Measurements from ENCODE around the gene LAP3.

DNA sequence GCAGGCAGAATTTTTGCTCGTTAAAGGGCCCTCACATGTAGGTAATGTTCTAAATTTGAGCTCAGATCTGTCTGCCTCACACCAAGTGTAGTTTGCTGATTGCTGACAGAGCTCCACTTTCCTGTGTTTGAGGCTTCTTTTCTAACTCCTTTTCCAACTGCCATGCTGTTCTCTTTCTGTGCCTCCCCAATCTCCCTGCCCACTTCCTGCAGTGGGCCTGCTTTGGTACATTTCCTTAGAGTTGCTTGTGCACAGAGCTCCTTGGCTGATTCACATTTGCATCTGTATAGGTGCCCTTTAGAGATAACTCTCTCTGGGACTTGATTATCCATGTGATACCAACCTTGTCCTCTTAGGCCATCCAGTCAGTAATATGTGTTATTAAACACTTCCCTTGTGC lies 41.9 kb downstream of the LAP3 start:
- TF ChIP-seq, protein P1, sequence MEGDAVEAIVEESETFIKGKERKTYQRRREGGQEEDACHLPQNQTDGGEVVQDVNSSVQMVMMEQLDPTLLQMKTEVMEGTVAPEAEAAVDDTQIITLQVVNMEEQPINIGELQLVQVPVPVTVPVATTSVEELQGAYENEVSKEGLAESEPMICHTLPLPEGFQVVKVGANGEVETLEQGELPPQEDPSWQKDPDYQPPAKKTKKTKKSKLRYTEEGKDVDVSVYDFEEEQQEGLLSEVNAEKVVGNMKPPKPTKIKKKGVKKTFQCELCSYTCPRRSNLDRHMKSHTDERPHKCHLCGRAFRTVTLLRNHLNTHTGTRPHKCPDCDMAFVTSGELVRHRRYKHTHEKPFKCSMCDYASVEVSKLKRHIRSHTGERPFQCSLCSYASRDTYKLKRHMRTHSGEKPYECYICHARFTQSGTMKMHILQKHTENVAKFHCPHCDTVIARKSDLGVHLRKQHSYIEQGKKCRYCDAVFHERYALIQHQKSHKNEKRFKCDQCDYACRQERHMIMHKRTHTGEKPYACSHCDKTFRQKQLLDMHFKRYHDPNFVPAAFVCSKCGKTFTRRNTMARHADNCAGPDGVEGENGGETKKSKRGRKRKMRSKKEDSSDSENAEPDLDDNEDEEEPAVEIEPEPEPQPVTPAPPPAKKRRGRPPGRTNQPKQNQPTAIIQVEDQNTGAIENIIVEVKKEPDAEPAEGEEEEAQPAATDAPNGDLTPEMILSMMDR (IDR thresholded peaks at IDR 0.05) = no peak
- TF ChIP-seq POLR2A (IDR thresholded peaks at IDR 0.05) = no peak

All from vagina (tissue), 2 donors.